CD4-positive, alpha-beta T cell (primary cell): Measurements from ENCODE around the gene WDR72. TPM values are rescaled to one million over a fixed set of nuclear protein-coding genes. Genes with fewer than 3 reads are reported as not detected.

Experiments used
- ATAC-seq: fragments of 200-7000 bp; cut with Tn5 transposase; one replicate; pipeline ENCODE4 v1.10.0; 2022; ENCODE audit warnings: mild to moderate bottlenecking; ENCODE audit not compliant: poor library complexity
- CTCF ChIA-PET: fragments of 350-600 bp; sonication (Branson Sonifier 250); formaldehyde crosslinking; loops from one replicate; lab custom pipeline; 2021; ENCODE audit warnings: antibody characterized with exemption, inconsistent platforms; lab: Charles Lee
- POLR2A ChIA-PET: fragments of 350-600 bp; sonication (Branson Sonifier 250); formaldehyde crosslinking; loops from one replicate; lab custom pipeline; 2021; ENCODE audit warnings: antibody characterized with exemption, inconsistent platforms; lab: Charles Lee
- DNase-seq, 14 experiments: peaks; one replicate each; pipeline ENCODE4 v3.0.0-alpha.2; 2013 to 2020; ENCODE audit warnings: mixed read lengths in 2 of 14
- H3K27ac ChIP-seq, 2 donors: one replicate each; pipeline versions ENCODE4 v1.5.1 to v1.7.0; 2013; ENCODE audit warnings: low read length in 2 of 2, low read depth in 1 of 2, mild to moderate bottlenecking in 1 of 2
- H3K27me3 ChIP-seq, 2 experiments: 1 replicate in 1 of 2; 2 replicates in 1 of 2; pipeline versions ENCODE4 v1.6.1 to v1.7.0; 2013; ENCODE audit warnings: low read length in 2 of 2, control low read depth in 1 of 2, mild to moderate bottlenecking in 1 of 2, moderate library complexity in 1 of 2; ENCODE audit not compliant: insufficient read depth in 2 of 2, control insufficient read depth in 1 of 2
- H3K36me3 ChIP-seq: one replicate; pipeline ENCODE4 v1.6.1; 2013; ENCODE audit warnings: low read length, control low read depth; ENCODE audit not compliant: insufficient read depth
- H3K4me1 ChIP-seq: one replicate; pipeline ENCODE4 v1.6.1; 2013; ENCODE audit warnings: low read length, control low read depth; ENCODE audit not compliant: insufficient read depth
- H3K4me3 ChIP-seq: one replicate; pipeline ENCODE4 v1.5.1; 2013; ENCODE audit warnings: mild to moderate bottlenecking, low read length, moderate library complexity
- H3K9me3 ChIP-seq, 2 experiments: 1 replicate in 1 of 2; 2 replicates in 1 of 2; pipeline versions ENCODE4 v1.6.1 to v1.7.0; 2013; ENCODE audit warnings: low read length in 2 of 2, mild to moderate bottlenecking in 2 of 2, control low read depth in 1 of 2, moderate library complexity in 1 of 2; ENCODE audit not compliant: control insufficient read depth in 1 of 2, insufficient read depth in 1 of 2
- H3K27ac Mint-ChIP-seq: one replicate; pipeline ENCODE4 v1.8.0; 2020; ENCODE audit warnings: mixed read lengths
- H3K27me3 Mint-ChIP-seq: one replicate; pipeline ENCODE4 v1.8.0; 2021; ENCODE audit warnings: mixed read lengths
- H3K36me3 Mint-ChIP-seq: one replicate; pipeline ENCODE4 v1.8.0; 2021; ENCODE audit warnings: low read depth, mixed read lengths
- H3K4me1 Mint-ChIP-seq: one replicate; pipeline ENCODE4 v1.8.0; 2021; ENCODE audit warnings: low read depth, mixed read lengths
- H3K4me3 Mint-ChIP-seq: one replicate; pipeline ENCODE4 v1.8.0; 2020; ENCODE audit warnings: mild to moderate bottlenecking, mixed read lengths
- H3K9me3 Mint-ChIP-seq: one replicate; pipeline ENCODE4 v1.8.0; 2020; ENCODE audit warnings: mixed read lengths
- CTCF ChIP-seq: fragments of 200-600 bp; IDR thresholded peaks from one replicate; pipeline ENCODE4 v1.8.0; 2022; ENCODE audit warnings: antibody characterized with exemption, mild to moderate bottlenecking
- intact Hi-C, 2 experiments: fragments of 100-400 bp; cut with DNase I in 1 of 2; cut with micrococcal nuclease in 1 of 2; formaldehyde crosslinking; loops; one replicate each; pipeline versions ENCODE4 v1.15.1 to v1.9.0; 2023 to 2025; cut with DNase I, micrococcal nuclease
- total RNA-seq, 174 experiments: library from RNA in 2 of 174; stranded (reverse) in 2 of 174; gene quantifications; one replicate each; pipeline ENCODE4 v1.2.3 and lab custom pipeline; 2021 to 2026

The WDR72 gene
- total RNA-seq, 2 experiments from 2014 or later = not detected

GRCh38 chr15:53512029-53512428, 247.4 kb downstream of the WDR72 start:
- ATAC-seq (no peak), DNase-seq (no peak)
- H3K27ac ChIP-seq = no peak overlapping the region
- no peaks in the 10 kb centered on the region for H3K27me3 ChIP-seq
- no peak overlapping the region for H3K4me3 ChIP-seq
- ChIA-PET POLR2A (no interaction called here), CTCF (no interaction called here)
- Mint-ChIP-seq H3K36me3 (no peaks in the 10 kb centered on the region), H3K4me1 (no peaks in the 10 kb centered on the region), H3K27me3 (no peaks in the 10 kb centered on the region), H3K9me3 (no peaks in the 10 kb centered on the region), H3K4me3 (no peak overlapping the region), H3K27ac (no peak overlapping the region)
- intact Hi-C loops = no loop called here
- H3K9me3 ChIP-seq = no peaks in the 10 kb centered on the region
- no peaks in the 10 kb centered on the region for H3K36me3 ChIP-seq
- no peak for TF ChIP-seq CTCF
- no peaks in the 10 kb centered on the region for H3K4me1 ChIP-seq

- Histone ChIP-seq H3K9me3 (no peaks in the 10 kb centered on the region), H3K4me1 (no peaks in the 10 kb centered on the region), H3K4me3 (no peak overlapping the region), H3K27ac (no peak overlapping the region), H3K27me3 (no peaks in the 10 kb centered on the region), H3K36me3 (no peaks in the 10 kb centered on the region)
- DNase-seq (no peak), ATAC-seq (no peak)
- Mint-ChIP-seq H3K4me3 (no peak overlapping the region), H3K36me3 (no peaks in the 10 kb centered on the region), H3K4me1 (no peaks in the 10 kb centered on the region), H3K27ac (no peak overlapping the region), H3K9me3 (no peaks in the 10 kb centered on the region), H3K27me3 (no peaks in the 10 kb centered on the region)
- intact Hi-C loops = no loop called here
- ChIA-PET POLR2A (no interaction called here), CTCF (no interaction called here)
- TF ChIP-seq CTCF = no peak
Observed at GRCh38 chr15:53511175-53511574, 248.3 kb downstream of the WDR72 start.

- TF ChIP-seq CTCF = no peak
- Mint-ChIP-seq H3K36me3 (no peaks in the 10 kb centered on the region), H3K27ac (no peak overlapping the region), H3K9me3 (no peaks in the 10 kb centered on the region), H3K27me3 (no peaks in the 10 kb centered on the region), H3K4me3 (no peak overlapping the region), H3K4me1 (no peaks in the 10 kb centered on the region)
- H3K27ac ChIP-seq = no peak overlapping the region
- no peaks in the 10 kb centered on the region for H3K27me3 ChIP-seq
- DNase-seq = no peak
- ChIA-PET CTCF (no interaction called here), POLR2A (no interaction called here)
- ATAC-seq = no peak
- no peaks in the 10 kb centered on the region for H3K9me3 ChIP-seq
- intact Hi-C loops = no loop called here
- H3K4me1 ChIP-seq = no peaks in the 10 kb centered on the region
- no peaks in the 10 kb centered on the region for H3K36me3 ChIP-seq
- no peak overlapping the region for H3K4me3 ChIP-seq
Observed at GRCh38 chr15:53506370-53506769, 253.1 kb downstream of the WDR72 start.
